ENCODE data around the gene CACNA1S.

- TF ChIP-seq SMC3 (IDR thresholded peaks at IDR 0.05; ENCODE audit: low read length) (no peak), NONO (IDR thresholded peaks at IDR 0.05) (no peak), NONO (CRISPR knock-in tag; conservative IDR thresholded peaks at IDR 0.05) (no peak), KLF13 (CRISPR knock-in tag; IDR thresholded peaks at IDR 0.05) (no peak), ZNF670 (CRISPR knock-in tag; IDR thresholded peaks at IDR 0.05; ENCODE audit: borderline replicate concordance) (no peak), HNF4A (CRISPR knock-in tag; IDR thresholded peaks at IDR 0.05) (no peak), NFYB (CRISPR knock-in tag; IDR thresholded peaks at IDR 0.05) (no peak), POLR2A (IDR thresholded peaks at IDR 0.05; ENCODE audit: insufficient read depth in 1 of 2, low read depth in 2 of 2, low read length in 2 of 2) (no peak)
Measured at GRCh38 chr1:201141418-201141817, 29.2 kb upstream of the CACNA1S start.
